ENCODE data around the gene ZNF587B. TPM values are rescaled to one million over a fixed set of nuclear protein-coding genes. Genes with fewer than 3 reads are reported as not detected.
"Not testable (repeated sequence)": the region's sequence is repeated elsewhere in the genome, so short reads cannot be mapped to it uniquely, and the experiment has no call there.

ZNF587B gene
- total and polyA plus RNA-seq, 12 donors: 3.1 to 20.1 (median 8.3) TPM

DNA sequence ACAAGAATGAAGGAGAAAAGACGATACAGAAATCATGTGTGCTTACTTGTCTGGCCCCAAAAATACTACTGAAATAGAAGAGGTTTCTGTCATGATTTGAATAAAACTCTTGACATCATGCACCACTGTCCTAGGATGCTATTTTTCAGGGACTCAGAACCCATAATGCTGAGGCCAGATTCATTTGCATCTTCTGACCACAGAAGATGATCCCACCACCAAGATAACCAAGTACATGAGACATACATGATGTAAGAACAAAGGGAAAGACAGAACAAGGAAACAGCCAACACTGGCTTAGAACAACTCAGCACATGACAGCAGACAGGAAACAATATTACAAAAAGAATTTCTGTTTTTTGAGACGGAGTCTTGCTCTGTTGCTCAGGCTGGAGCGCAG is 17.9 kb upstream of the ZNF587B start:
- Histone ChIP-seq H3K27ac (peak overlapping the region in 1 of 5 donors; percentile 20), H3K4me3 (no peak overlapping the region), H3K9me3 (replicated peaks in 1 of 3) (no peaks in the 10 kb centered on the region), H3K36me3 (replicated peaks in 1 of 2) (peaks cover 0 to 15% of the 10 kb centered on the region in 2 donors), H3K4me1 (replicated peaks in 1 of 2) (peaks cover 10% of the 10 kb centered on the region in 2 donors), H3K27me3 (no peaks in the 10 kb centered on the region)
- no peak for DNase-seq
- intact Hi-C loops (cut with DNase I): loop anchor here in 1 of 2 donors (10.0 kb wide), 1 partner anchor 67 kb away; the partner anchor contains the start of gene ZNF776
- WGBS, 4 donors: 83 to 92% (median 86%) methylated on average over 3 of the region's 3 CpGs
- TF ChIP-seq POLR2A (IDR thresholded peaks at IDR 0.05): no peak
- TF ChIP-seq, protein P1, sequence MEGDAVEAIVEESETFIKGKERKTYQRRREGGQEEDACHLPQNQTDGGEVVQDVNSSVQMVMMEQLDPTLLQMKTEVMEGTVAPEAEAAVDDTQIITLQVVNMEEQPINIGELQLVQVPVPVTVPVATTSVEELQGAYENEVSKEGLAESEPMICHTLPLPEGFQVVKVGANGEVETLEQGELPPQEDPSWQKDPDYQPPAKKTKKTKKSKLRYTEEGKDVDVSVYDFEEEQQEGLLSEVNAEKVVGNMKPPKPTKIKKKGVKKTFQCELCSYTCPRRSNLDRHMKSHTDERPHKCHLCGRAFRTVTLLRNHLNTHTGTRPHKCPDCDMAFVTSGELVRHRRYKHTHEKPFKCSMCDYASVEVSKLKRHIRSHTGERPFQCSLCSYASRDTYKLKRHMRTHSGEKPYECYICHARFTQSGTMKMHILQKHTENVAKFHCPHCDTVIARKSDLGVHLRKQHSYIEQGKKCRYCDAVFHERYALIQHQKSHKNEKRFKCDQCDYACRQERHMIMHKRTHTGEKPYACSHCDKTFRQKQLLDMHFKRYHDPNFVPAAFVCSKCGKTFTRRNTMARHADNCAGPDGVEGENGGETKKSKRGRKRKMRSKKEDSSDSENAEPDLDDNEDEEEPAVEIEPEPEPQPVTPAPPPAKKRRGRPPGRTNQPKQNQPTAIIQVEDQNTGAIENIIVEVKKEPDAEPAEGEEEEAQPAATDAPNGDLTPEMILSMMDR (IDR thresholded peaks at IDR 0.05): no peak

DNA sequence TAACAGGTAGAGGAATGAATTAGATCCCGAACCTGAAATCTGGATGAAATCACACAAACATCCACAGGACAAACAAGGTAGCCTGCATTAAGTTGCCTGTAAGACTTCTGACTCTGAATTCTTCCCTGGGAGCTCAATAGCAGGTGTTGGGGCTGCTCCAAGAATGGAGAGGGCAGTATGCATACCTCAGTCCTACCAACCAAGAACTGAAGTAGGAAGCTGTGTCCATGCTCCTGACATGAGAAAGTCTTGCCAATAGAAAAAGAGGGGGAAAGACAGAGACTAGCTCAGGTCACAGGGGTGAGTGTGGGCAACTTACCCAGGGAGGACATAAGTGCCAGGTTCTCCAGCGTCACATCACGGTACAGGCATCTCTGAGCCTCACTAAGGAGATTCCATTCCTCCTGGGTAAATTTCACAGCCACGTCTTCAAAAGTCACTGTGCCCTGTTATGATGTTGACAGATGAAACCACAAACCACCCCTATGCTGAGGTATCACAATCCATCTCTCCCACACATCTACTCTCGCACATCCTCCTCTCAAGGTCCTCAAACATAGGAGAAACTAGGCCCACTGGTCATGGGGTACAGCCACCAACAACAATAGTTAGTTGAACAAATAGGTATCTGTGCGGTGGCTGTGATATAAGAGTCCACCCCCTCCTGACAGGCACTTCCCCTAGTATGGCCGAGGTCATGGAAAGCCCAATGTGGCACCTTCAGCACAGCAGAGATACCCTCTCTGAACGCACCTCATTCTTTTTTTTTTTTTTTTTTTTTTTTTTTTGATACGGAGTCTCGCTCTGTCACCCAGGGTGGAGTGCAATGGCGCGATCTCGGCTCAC is 16.9 kb upstream of the ZNF587B start:
- not testable (repeated sequence) for H3K9me3 ChIP-seq (replicated peaks in 1 of 3); H3K27me3 ChIP-seq; DNase-seq
- Histone ChIP-seq H3K27ac (peak overlapping the region in 1 of 5 donors; percentile 20), H3K36me3 (replicated peaks in 1 of 2) (peaks cover 0 to 15% of the 10 kb centered on the region in 2 donors), H3K4me3 (peak overlapping the region in 1 of 4 donors; percentile 71), H3K4me1 (replicated peaks in 1 of 2) (peaks cover 10% of the 10 kb centered on the region in 2 donors)
- intact Hi-C loops (cut with DNase I): loop anchor here in 1 of 2 donors (10.0 kb wide), 1 partner anchor 68 kb away; the partner anchor contains the start of gene ZNF776
- WGBS, 4 donors: 92 to 94% (median 92%) methylated on average over 9 to 13 of the region's 13 CpGs

DNA sequence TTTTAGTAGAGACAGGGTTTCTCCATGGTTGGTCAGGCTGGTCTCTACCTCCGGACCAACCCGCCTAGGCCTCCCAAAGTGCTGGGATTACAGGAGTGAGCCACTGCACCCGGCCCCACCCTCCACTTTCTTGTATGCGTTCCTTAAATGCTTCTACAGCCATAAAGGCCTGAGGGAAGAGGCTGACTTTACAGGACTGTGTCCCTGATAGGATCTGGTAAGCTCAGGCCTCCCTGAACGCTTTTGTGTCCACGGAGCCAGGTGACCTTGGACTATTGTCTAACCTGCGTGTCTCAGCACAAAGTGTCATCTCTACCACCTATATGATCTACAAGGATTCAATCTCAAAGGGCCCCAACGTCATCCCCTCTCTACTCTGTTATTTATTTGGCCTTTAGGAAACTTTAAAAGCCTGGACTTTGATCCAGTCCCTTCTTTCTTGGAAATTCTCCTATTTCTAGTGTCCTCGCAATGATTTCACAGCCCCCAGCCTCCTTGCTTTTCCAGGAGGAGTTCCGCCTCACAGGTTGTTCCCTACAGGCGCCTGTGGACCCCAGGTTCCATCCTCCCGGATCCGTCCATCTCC is 16.1 kb upstream of the ZNF587B start:
- TF ChIP-seq POLR2A (IDR thresholded peaks at IDR 0.05): no peak
- TF ChIP-seq, protein P1 (IDR thresholded peaks at IDR 0.05): no peak
- H3K27ac ChIP-seq: peak overlapping the region; percentile 43 to 89 (median 78)

DNA sequence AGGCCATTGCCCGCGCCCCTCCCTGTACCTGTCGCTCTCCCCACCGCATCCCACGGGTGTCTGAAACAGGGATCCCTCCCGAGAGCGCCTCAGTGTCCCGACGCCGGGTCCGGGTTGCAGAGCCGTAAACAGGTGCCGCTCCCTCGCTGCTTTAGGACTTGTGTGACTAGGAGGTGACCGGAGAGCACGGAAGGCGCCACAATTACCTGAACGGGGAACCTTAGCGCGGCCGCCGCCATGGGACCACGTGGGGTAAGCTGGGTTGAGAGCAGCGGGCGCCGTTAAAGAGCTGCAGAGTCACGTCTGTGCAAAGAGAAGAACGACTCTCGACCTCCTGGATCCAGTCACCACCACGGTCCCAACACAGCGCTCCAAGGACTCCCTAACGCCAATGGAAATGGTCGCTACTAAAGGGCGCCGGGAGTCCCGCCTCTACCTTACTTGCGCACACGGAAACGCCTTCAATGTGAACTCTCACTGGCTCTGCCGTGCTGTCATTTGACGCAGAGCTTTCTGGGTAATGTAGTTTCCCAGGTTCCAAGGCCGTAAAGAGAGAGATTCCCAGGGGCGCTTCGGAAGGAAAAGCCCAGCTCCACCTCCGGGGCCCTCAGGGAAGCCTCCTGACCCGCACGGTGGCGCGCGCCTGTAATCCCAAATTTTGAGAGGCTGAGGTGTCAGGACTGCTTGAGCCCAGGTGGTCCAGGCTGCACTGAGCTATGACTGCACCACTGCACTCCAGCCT is 15.4 kb upstream of the ZNF587B start, which contains the start of gene ZNF552:
Gene ZNF552, minus strand, starts transcription at position 409 of the 742 bp plus-strand sequence. Its CDS starts 170 bp downstream, at position 239.
- peak; percentile 90 to 96 (median 92) for DNase-seq
- no peaks in the 10 kb centered on the region for H3K9me3 ChIP-seq (replicated peaks in 1 of 3)
- peak within 1 kb of the TSS; percentile 51 to 94 (median 80) for H3K4me3 ChIP-seq
- H3K27me3 ChIP-seq: no peaks in the 10 kb centered on the region
- H3K27ac ChIP-seq: peak within 1 kb of the TSS; percentile 43 to 89 (median 78)
- peak; percentile 67 to 97 for TF ChIP-seq POLR2A (IDR thresholded peaks at IDR 0.05)
- TF ChIP-seq, protein P1 (IDR thresholded peaks at IDR 0.05): no peak
- intact Hi-C loops (cut with DNase I): loop anchor here in 1 of 2 donors (10.0 kb wide), 1 partner anchor 70 kb away; the partner anchor contains the start of gene ZNF776
- peaks cover 0 to 6% of the 10 kb centered on the region in 2 donors for H3K36me3 ChIP-seq (replicated peaks in 1 of 2)
- H3K4me1 ChIP-seq (replicated peaks in 1 of 2): peaks cover 10% of the 10 kb centered on the region in 2 donors
- WGBS, 4 donors: 0 to 1% (median 0%) methylated on average over 16 to 50 of the region's 50 CpGs

More for the DNA sequence above, 16.1 kb upstream of the ZNF587B start:
- Histone ChIP-seq H3K27me3 (no peaks in the 10 kb centered on the region), H3K9me3 (replicated peaks in 1 of 3) (no peaks in the 10 kb centered on the region), H3K4me3 (peak overlapping the region; percentile 51 to 94 (median 80)), H3K4me1 (replicated peaks in 1 of 2) (peaks cover 10% of the 10 kb centered on the region in 2 donors), H3K36me3 (replicated peaks in 1 of 2) (peaks cover 0 to 11% of the 10 kb centered on the region in 2 donors)
- WGBS, 4 donors: 18 to 28% (median 24%) methylated on average over 13 of the region's 13 CpGs
- intact Hi-C loops (cut with DNase I): loop anchor here in 1 of 2 donors (10.0 kb wide), 1 partner anchor 69 kb away; the partner anchor contains the start of gene ZNF776
- peak in 2 of 7 donors; percentile 26 to 36 for DNase-seq
